MV-4-11 (cell line): ENCODE measurements around the gene PPIL1.

Experiments
- DNase-seq: peaks from one replicate; lab custom pipeline; 2025; lab: John Stamatoyannopoulos, UW

PPIL1 gene

DNA sequence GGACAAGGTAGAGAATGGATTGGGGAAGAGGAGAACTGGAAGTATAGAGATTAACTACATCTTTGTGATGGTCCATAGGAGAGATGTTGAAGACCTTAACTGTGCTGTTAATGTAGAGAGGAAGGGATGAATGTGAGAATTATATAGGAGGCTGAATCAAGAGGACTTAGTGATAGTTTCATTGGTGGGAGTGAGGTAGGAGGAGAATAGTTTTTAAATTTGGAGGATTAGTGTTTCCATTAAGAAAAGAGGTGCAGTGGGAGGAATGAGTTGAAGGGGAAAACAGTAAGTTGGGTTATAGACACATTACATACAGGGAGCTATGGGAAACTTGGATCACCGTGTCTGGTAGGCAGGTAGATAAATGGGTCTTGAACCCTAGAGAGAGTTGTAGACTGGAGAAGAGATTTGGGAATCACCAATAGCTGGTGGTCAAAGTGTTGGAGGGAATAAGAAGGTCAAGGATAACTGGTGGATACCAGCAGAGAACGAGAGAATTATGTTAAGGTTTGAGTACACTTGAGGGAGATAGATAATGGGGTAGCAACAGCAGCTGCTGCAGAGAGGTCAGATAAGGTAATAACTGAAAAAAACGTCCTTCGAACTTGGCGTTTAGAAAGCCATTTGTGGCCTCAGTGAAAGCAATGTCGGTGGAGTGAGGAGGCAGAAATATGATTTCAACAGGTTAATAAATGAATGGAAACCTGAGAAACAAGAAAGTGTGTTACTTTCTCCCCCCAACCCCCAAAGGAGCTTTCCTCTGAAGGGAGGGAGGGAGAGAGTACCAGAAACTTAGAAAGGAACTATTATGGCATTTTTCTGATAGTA, 14.3 kb upstream of the PPIL1 start:
- DNase-seq, result no peak

DNA sequence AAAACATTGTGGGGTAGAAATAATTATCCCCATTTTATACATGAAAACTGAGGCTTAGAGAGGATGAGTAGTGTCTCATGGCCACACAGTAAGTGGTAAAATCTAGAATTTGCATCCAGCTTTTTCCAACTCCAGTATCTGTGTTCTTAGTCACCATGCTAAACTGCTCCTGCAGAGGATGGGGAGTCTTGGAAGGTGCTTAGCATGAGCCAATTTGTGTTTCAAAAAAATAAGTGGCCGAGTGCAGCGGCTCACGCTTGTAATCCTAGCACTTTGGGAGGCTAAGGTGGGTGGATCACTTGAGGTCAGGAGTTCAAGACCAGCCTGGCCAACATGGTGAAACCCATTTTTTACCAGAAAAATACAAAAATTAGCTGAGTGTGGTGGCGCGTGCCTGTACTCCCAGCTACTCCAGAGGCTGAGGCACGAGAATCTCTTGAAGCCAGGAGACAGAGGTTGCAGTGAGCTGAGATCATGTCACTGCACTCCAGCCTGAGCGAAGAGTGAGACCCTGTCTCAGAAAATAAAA, 13.6 kb upstream of the PPIL1 start:
- no peak for DNase-seq

DNA sequence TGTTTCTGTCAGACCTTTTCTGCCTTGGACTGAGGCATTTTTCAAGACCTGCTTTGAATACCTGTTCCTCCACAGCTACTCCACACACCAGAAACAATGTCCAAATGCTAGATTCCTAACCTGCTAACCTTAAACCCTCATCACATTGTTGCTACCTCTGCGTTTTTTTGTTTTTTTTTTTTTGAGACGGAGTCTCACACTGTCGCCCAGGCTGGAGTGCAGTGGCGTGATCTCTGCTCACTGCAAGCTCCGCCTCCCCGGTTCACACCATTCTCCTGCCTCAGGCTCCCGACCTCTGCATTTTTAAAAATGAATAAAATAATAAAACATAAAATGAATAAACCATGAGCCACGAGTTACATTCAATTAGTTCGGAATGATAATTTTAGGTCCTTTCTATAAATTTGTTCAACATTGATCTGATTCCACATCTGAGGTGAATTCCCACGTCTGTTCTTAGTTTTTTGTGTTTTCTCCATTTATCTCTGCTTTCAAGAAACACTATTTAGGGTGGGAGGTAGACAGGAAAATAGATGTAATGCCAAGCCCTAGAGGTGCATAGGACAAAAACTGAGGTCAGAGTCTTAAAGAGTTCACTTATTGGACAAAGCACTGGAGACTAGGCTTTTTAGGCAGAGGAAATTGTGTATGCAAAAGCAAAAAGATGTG, 12.5 kb upstream of the PPIL1 start:
- DNase-seq, result no peak

DNA sequence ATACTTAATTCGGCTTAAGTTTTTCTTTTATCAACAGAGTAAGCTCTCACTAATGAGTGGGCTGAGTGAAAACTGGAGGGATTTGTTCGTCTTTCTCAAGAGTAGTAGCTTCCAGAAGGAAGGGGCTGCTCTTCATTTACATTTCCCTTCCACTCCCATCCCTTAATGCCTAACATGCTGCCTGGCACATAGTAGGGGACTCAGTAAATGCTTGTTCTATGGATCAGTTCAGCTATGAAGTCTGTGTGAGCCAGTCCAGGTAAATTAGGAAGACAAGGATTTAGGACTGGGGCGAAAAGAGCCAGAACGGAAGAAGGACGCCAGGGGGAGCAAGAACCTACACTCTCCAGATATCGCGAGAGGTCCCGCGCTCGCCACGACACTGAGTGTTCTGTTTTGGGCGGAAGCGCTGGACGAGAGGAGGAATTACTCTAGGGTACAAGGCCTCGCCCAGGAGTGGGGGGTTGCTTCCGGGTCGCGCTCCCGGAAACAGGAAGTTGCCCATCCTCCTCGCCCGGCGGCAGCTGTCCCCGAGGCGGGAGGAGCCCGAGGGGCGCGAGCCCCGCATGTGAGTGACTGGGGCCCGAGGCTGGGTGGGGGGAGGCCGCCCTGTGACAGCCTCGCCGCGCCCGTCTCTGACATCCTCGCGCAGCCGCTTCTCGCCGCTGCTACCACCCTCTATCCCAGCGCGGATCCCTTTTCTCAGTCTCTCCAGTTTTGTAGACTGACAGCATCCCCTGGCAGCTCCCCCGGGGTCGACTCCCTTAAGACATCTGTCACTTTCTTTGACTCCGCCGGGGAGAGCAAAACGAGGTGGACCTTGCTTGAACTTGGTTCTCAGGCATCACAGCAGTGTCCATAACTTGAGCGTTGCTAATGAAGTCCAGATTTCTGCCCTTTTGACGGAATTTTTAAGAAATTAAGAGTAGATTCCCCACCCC, 11.1 kb upstream of the PPIL1 start, which contains the start of gene C6orf89:
Gene C6orf89, plus strand, starts transcription at position 492 of the 941 bp plus-strand sequence. CDS start 13,493 bp downstream, outside the sequence.
- DNase-seq, result peak; percentile 97

DNA sequence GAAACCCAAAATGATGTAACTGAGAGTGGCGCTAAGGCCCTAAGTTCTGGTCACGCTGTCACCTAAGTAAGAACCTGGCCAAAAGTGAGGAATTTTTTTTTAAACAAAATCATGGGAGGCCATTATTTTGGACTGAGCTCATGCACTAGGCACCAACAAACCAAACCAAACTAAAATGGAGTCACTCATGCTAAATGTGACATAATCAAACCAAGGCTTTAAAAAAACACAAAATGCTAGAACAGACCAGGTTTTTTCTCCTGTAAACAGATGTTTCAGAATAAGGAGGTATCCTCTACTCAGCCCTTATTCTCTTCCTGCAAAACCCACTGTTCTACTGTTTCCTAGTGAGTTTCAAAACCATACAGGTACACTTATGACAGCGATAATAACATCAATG, 10.0 kb upstream of the PPIL1 start:
- no peak for DNase-seq

DNA sequence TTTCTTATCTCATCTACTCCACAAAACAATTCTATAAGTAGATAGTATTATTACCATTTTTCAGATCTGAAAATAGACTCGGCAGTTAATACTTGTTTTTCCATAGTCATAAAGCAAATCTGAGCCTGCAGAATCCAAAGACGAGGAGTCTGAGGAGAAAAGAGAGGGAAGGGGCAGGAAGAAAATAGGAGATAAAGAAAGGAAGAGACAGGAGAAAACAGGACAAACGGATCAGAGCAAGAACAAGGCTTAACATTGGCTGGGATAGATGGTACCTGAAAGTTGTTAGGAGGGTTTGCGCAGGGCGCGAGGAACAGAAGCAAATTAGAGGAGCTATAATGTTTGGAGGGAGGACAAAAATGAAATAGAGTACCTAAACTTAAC, 639 bp upstream of the PPIL1 start:
- DNase-seq, result no peak

DNA sequence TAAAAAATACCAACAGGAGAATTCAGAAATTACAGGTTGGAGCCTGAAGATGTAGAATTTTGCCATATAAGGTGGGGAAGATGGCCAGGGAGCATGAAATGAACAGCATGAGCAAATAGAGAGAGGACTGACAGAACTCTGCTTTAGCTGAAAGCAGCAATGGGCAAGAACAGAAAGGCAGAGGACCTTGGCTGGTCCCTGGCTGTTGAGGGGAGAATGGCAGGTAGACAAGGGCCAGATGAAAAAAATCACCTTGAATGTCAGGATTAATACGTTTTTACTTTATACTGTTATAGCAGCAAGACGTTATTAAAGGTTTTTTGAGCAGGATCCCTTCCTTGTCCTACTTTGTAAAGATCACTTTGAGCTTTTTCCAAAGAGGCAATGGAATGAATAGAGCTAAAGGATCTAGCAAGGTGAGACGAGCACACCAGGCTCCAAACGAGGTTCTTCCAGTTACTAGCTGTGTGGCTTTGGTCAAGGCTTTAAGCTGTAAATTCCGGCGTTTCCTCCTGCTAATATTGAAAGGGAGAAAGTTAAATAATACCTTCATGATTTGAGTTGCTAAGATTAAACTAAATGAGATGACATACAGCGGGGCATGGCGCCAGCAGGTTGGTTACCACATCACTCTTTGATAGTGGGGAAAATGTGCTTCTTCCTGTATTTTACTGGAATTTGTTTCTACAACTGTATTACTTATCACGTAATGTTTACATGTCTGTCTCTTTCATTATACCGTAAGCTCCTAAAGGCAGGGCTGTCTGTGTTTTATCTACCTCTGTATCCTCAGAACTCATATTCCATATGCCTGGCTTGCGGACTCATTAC, 776 bp downstream of the PPIL1 start:
- DNase-seq, result no peak

DNA sequence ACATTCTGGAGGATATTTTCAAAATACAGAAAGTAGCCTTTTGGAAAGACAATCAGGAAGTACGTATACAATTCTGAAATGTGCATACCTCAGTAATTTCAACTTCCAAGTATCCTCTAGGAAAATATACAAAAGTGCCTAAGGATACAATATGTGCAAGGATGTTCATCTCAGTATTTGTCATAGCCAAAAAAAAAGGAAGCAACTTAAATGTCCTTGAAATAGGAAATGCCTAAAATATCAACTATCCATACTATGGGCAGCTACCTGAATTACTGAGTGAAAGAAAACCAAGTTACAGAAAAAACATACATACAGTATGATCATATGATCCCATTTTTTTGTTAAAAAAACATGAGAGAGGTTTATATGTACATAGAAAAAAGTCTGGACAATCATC, 1.5 kb downstream of the PPIL1 start:
- DNase-seq, result peak; percentile 18

DNA sequence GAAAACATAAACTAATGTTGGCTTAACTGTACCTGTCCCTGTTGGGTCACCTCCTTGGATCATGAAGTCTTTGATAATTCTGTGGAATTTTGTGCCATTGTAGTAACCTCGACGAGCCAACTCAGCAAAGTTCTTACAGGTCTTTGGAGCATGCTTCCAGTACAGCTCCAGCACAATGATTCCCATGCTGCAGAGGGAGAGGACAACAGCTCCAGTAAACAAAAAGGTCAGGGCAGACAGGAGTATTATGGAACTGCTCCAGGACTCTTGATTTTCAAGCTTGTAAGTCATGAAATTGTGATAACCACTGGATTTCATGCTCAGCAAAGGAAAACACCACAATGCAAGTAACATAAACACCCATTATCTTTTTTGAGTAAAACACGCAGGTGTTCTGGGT, 2.9 kb downstream of the PPIL1 start:
- no peak for DNase-seq

DNA sequence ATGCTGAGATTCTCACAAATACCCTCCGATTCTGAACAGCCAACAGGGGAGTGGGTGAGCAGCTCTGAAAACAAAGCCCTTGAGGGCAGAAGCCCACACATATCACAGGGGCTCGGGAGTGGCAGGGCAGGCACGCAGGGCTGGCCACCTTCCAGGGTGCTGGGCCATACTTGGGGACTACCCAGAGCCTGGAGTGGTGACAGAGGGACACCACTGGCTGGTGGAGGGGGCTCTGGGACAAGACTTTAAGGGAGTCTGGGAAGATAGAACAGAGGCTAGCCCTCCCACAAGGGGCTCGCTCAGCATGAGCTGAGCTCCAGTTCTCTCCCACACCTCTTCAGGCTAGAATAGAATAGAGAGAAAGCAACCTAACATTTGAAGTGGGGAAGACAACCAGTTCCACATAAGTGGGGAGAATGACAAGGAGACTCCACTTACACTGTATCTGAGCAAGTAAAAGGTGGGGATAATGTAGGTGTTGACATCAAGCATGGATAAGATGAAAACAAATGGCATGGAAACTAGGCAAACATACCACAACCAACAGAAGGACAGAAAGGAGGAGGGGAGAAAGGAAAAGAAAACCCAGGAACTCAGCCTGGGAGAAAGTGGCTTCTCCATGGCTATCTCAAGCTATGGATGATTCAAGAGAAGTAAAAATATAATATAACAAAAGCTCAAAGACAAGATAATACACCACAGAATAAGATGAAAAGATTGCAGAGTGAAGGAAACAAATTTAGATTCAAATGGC, 7.0 kb downstream of the PPIL1 start:
- DNase-seq, result no peak

DNA sequence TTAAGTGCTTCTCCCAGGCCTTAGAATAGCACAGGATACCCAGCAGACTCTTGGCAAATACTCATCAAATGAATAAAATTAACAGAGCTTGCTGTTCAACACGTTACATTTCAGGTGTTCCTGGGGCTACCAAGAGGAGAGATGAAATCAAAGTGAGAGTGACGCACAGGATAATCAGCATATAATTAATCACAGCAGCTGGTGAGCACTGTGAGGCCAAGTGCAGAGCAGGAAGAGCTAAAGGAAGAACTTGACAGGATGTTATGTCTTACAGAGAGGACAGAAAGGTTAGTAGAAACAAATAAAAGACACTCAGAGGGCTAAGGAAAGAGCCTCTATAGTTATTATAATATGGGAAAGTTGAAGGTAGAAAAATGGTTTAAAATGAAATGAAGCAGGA, 8.8 kb downstream of the PPIL1 start:
- DNase-seq, result no peak

DNA sequence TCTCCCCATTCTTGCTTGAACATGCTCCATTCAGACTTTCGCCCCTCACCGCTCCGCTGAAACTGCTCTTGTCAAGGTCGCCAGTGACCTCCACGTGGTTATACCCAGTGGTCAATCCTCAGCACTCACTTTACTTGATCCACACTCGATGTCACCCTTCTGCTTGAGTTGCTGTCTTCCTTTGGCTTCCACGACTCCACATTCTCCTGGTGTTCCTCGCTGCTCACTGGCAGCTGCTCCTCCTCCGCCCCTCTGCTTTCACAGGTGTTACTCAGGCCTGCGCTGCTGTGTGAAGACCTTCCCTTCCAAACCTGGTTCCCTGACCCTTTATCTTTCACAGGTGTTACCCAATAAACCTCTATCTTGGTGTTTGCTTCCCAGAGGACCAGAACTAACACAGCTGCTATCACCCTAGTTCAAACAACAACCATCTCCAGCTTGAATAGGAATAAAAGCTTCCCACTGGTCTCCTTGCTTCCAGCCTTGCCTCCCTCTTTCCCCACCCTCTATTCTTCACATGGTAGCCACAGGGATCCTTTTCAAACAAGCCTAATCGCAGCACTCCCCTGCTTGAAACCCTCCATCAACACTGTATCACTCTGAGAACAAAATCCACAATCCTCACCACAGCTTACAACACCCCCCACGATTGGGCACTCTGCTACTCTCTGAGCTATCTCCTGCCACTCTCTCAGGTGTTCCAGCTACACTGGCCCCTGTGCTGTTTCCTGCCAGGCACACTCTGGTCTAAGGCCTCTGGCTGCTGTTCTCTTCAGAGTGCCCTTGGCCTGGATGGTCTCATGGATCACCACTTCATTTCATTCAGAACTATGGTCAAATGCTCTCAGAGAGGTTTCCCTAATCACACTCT, 10.7 kb downstream of the PPIL1 start:
- DNase-seq, result no peak

DNA sequence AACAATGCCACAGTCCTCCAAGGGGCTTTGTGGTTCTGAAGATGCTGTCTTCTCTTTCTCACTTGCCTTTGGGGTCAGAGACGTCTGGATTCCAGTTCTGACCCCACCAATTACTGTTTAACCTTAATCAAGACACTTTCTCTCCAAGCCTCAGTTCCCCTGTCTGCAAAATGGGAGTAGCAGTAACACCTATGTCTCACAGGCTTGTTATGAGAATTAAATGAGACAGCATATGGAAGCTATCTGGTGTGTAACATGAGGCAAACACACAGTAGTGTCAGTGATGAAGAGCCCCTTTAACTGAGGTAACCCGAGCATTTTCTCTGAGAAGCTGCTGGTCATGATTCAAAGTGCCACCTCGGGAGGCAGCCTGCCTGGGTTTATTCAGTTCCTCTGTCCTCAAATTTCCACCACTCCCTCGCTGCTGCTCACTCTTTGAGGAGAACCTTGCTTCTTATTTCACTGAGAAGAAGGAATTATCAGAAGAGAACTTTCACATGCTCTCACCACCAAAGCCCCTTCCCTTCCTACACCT, 11.7 kb downstream of the PPIL1 start:
- DNase-seq, result no peak

DNA sequence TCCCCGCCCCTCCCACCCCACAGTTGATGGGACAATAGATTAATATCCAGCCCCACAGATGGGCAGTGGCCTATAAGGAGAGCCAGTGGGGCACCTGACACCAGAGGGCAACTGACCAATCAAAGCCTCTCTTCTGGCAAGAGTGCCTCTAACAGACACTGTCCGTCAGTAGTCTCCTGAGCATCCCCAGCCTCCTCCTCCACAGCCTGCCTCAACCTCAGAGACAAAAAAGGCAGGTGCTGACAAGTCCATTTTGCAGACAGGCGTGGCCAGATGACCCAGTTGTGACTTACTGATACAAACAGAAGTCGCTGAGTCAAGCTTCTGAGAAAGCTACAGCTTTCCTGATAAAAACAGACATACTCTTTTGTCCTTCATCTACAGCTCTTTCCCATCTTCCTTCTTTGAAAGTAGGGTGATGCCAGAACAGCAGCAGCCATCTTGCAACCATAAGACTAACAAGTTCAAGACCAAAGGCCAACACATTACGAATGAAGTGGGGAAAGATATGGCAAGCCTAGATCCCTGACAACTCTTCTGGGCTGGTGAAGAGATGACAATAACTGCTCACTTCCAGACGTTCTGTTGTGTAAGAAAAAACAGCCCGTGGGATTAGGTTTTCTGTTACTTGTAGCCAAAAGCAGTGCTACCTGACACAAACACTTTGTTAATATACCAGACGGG, 12.3 kb downstream of the PPIL1 start:
- no peak for DNase-seq

DNA sequence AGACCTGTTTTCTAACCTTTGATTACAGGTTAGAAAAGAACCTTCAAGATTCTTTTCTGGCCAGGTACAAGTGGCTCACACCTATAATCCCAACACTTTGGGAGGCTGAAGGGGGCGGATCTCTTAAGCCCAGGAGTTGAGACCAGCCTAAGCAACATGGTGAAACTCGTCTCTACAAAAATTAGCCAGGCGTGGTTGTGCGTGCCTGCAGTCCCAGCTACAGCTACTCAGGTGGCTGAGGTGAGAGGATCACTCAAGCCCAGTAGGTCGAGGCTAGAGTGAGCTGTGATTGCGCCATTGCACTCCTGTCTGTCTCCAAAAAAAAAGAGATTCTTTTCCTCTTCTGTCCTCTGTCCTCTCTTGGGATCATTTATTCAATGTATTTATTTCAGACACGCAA, 14.5 kb downstream of the PPIL1 start:
- DNase-seq, result no peak

DNA sequence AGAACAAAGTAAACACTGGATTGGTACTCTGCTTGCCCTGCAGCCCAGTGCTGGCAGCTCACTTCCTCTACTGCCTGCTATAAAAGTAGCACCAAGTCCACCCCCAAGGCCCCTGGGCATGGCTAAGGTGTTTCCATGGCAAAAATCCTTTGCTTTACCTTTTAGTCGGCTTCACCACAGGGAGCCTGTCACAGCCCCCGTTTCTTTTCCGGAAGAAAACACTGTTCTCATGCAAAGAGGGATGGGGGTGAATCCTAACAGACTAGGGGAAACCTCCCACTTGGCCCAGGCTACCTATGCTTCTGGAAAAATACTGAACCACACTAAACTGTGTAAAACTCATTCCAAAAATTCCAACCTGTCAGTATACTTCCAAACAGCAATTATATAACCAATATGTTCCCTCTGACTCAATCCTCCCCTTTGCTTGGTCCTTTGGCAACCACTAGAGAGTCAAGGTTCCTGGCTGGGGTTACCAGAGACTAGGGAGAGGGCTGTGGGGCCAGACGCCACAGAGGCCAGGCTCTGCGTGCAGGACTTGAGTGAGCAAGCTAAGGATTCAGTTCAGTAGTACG, 16.1 kb downstream of the PPIL1 start:
- no peak for DNase-seq

DNA sequence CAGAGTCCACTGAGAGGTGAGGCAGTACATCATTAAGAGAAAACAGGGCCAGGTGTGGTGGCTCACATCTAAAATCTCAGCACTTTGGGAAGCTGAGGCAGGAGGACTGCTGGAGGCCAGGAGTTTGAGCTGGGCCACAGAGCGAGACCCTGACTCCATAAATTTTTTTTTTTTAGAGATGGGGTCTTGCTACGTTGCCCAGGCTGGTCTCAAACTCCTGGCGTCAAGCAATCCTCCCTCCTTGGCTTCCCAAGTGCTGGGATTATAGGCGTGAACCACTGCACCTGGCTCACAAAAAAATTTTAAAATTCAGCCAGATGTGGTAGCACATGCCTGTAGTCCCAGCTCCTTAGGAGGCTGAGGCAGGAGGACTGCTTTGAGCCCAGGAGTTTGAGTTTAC, 17.3 kb downstream of the PPIL1 start:
- DNase-seq, result no peak

DNA sequence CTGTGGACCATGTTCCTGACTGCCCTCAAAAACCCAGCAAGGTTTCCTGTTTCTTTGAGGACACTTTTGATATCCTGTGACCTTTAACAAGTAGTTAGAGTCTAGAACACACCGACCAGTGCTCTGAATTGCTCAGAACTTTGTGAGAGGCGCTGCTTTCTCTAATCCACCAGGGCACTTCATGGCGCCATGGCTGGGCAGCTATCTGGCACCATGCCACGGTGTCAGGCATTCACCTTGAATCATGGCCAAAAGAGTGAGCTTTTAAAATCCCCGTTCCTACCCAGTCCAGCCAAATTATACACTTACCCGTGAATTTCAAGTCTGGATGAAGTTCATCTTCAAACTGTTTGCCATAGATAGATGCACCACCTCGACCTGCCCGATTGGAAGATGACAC, 18.3 kb downstream of the PPIL1 start:
- no peak for DNase-seq
